SK-N-SH (cell line): ENCODE measurements around the gene FAM162A. TPM values are rescaled to one million over a fixed set of nuclear protein-coding genes. Genes with fewer than 3 reads are reported as not detected.

ENCODE experiments used
- CTCF ChIA-PET: fragments of 300-600, 350-600 bp; formaldehyde crosslinking; extraction: SDS; loops from one replicate; lab custom pipeline; 2021; lab: Yijun Ruan, JAX
- POLR2A ChIA-PET: fragments of 350-600 bp; sonication (Branson Sonifier 250); formaldehyde crosslinking; extraction: SDS; loops from one replicate; lab custom pipeline; 2020; ENCODE audit warnings: antibody characterized with exemption, inconsistent platforms; lab: Yijun Ruan, JAX
- DNase-seq: peaks from one replicate; pipeline ENCODE4 v3.0.0; 2012
- H2AFZ ChIP-seq: fragments of 200-600 bp; sonication (generic); 2 replicates; pipeline ENCODE4 v1.8.1; 2016; ENCODE audit warnings: antibody characterized with exemption, mild to moderate bottlenecking, low read depth
- H3F3A ChIP-seq: fragments of 200-600 bp; sonication (generic); replicated peaks from 2 replicates; pipeline ENCODE3; 2016; ENCODE audit warnings: antibody characterized with exemption, mild to moderate bottlenecking; ENCODE audit not compliant: insufficient read depth
- H3K27ac ChIP-seq, 2 experiments: fragments of 200-500 bp in 1 of 2; fragments of 200-600 bp in 1 of 2; sonication (Bioruptor generic) in 1 of 2; sonication (generic), shearing (Covaris generic) in 1 of 2; 2 replicates each; pipeline versions ENCODE4 v1.5.1 to v1.6.1; 2014 to 2016; ENCODE audit warnings: low read depth in 2 of 2, inconsistent platforms in 1 of 2, low read length in 1 of 2, mild to moderate bottlenecking in 1 of 2, mixed read lengths in 1 of 2
- H3K27me3 ChIP-seq: fragments of 200-600 bp; sonication (generic), shearing (Covaris generic); 2 replicates; pipeline ENCODE4 v1.6.1; 2016; ENCODE audit warnings: mixed run types; ENCODE audit not compliant: insufficient read depth
- H3K36me3 ChIP-seq, 2 experiments: fragments of 200-500 bp in 1 of 2; fragments of 200-600 bp in 1 of 2; sonication (Bioruptor generic) in 1 of 2; sonication (generic) in 1 of 2; replicated peaks in 1 of 2; 2 replicates each; pipeline versions ENCODE3 to v1.5.1; 2014 to 2016; ENCODE audit warnings: low read length in 1 of 2, mild to moderate bottlenecking in 1 of 2; ENCODE audit not compliant: insufficient read depth in 2 of 2, control insufficient read depth in 1 of 2
- H3K4me1 ChIP-seq, 2 experiments: fragments of 200-500 bp in 1 of 2; fragments of 200-600 bp in 1 of 2; sonication (Bioruptor generic) in 1 of 2; sonication (generic), shearing (Covaris generic) in 1 of 2; 2 replicates each; pipeline versions ENCODE4 v1.5.1 to v1.6.1; 2014 to 2016; ENCODE audit warnings: low read depth in 1 of 2, low read length in 1 of 2, mixed run types in 1 of 2; ENCODE audit not compliant: insufficient read depth in 2 of 2, control insufficient read depth in 1 of 2
- H3K4me2 ChIP-seq: fragments of 200-600 bp; sonication (generic), shearing (Covaris generic); 2 replicates; pipeline ENCODE4 v1.6.1; 2017; ENCODE audit warnings: mixed run types
- H3K4me3 ChIP-seq, 2 experiments: fragments of 200-500 bp in 1 of 2; fragments of 200-600 bp in 1 of 2; sonication (Bioruptor generic) in 1 of 2; sonication (generic), shearing (Covaris generic) in 1 of 2; 2 replicates each; pipeline versions ENCODE4 v1.5.1 to v1.8.1; 2014 to 2016; ENCODE audit warnings: low read depth in 2 of 2, inconsistent platforms in 1 of 2, low read length in 1 of 2, mild to moderate bottlenecking in 1 of 2, mixed read lengths in 1 of 2, moderate library complexity in 1 of 2
- H3K79me2 ChIP-seq: fragments of 200-600 bp; sonication (generic); 2 replicates; pipeline ENCODE4 v1.8.1; 2017; ENCODE audit warnings: mild to moderate bottlenecking; ENCODE audit not compliant: insufficient read depth
- H3K9ac ChIP-seq: fragments of 200-600 bp; sonication (generic); 2 replicates; pipeline ENCODE4 v1.6.1; 2017; ENCODE audit warnings: mixed run types
- H3K9me2 ChIP-seq: fragments of 200-600 bp; sonication (generic); 2 replicates; pipeline ENCODE4 v1.6.1; 2017; ENCODE audit warnings: mixed run types
- H3K9me3 ChIP-seq: fragments of 200-600 bp; sonication (generic); 2 replicates; pipeline ENCODE4 v1.6.1; 2017; ENCODE audit warnings: mixed run types, mild to moderate bottlenecking, moderate library complexity
- H4K20me1 ChIP-seq: fragments of 200-600 bp; sonication (generic); 2 replicates; pipeline ENCODE4 v1.6.1; 2017; ENCODE audit warnings: mild to moderate bottlenecking, mixed run types; ENCODE audit not compliant: insufficient read depth
- EZH2phosphoT487 ChIP-seq: fragments of 200-600 bp; sonication (generic); IDR thresholded peaks from 2 replicates; pipeline ENCODE4 v1.6.1; 2017; ENCODE audit warnings: low read depth, mixed run types, mild to moderate bottlenecking, antibody characterized with exemption, moderate library complexity, borderline replicate concordance
- FOSL2 ChIP-seq: IDR thresholded peaks from 2 replicates; pipeline ENCODE4 v1.4.0; 2012; ENCODE audit warnings: low read depth, mild to moderate bottlenecking, moderate library complexity, borderline replicate concordance
- GABPA ChIP-seq: IDR thresholded peaks from 2 replicates; pipeline ENCODE4 v1.4.0; 2012; ENCODE audit warnings: low read depth, mild to moderate bottlenecking
- MXI1 ChIP-seq: IDR thresholded peaks from 2 replicates; pipeline ENCODE4 v1.6.1; 2012; ENCODE audit warnings: mild to moderate bottlenecking, low read depth, low read length, improper control_type of control experiment
- NRF1 ChIP-seq: IDR thresholded peaks from 2 replicates; pipeline ENCODE4 v1.6.1; 2012; ENCODE audit warnings: low read depth, mild to moderate bottlenecking, low read length
- POLR2AphosphoS5 ChIP-seq: IDR thresholded peaks from 2 replicates; pipeline ENCODE4 v1.6.1; 2012; ENCODE audit warnings: low read depth, low read length
- RAD21 ChIP-seq: IDR thresholded peaks from 2 replicates; pipeline ENCODE4 v1.6.1; 2012; ENCODE audit warnings: mild to moderate bottlenecking, low read length
- SIN3A ChIP-seq: IDR thresholded peaks from 2 replicates; pipeline ENCODE4 v1.6.1; 2012; ENCODE audit warnings: low read depth, mild to moderate bottlenecking, low read length, moderate library complexity, borderline replicate concordance
- SMC3 ChIP-seq: IDR thresholded peaks from 2 replicates; pipeline ENCODE4 v1.6.1; 2012; ENCODE audit warnings: low read depth, low read length, improper control_type of control experiment
- TCF12 ChIP-seq: IDR thresholded peaks from 2 replicates; pipeline ENCODE4 v1.4.0; 2012
- TEAD4 ChIP-seq: IDR thresholded peaks from 2 replicates; pipeline ENCODE4 v1.4.0; 2012; ENCODE audit warnings: mild to moderate bottlenecking, borderline replicate concordance; ENCODE audit not compliant: insufficient read depth
- WGBS: methylation state at CpG from one replicate; pipeline ENCODE4 v1.1.6; 2017; ENCODE audit warnings: low lambda C conversion rate; 5-methylcytosine and 5-hydroxymethylcytosine counted together
- polyA plus RNA-seq, 3 experiments: library from polyadenylated mRNA; depleted of rRNA; stranded (reverse); fragments of >200 nt; gene quantifications; 2 replicates each; pipeline ENCODE4 v1.2.3, GENCODE V29; 2012
- TF ChIP-seq, protein P1 (sequence below): IDR thresholded peaks from 2 replicates; pipeline ENCODE4 v1.4.0; 2012; ENCODE audit warnings: low read depth, borderline replicate concordance

Gene FAM162A
- polyA plus RNA-seq, 1 of the 3 experiments (the other 2 are of a cell fraction) = 35.1 TPM

DNA sequence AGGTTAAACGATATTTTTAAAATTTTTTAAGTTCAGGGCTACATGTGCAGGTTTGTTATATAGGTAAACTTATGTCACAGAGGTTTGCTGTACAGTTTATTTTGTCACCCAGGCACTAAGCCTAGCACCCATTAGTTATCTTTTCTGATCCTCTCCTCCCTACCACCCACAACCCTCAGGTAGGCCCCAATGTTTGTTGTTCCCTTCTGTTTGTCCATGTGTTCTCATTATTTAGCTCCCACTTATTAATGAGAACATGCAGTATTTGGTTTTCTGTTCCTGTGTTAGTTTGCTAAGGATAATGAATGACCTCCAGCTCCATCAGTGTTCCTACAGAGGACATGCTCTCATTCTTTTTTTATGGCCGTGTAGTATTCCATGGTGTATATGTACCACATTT lies 14.9 kb downstream of the FAM162A start (continued):
- no peak for TF ChIP-seq NRF1
- TF ChIP-seq TEAD4 = no peak
- no peak for TF ChIP-seq GABPA
- TF ChIP-seq EZH2phosphoT487 = no peak
- no peak for TF ChIP-seq MXI1

DNA sequence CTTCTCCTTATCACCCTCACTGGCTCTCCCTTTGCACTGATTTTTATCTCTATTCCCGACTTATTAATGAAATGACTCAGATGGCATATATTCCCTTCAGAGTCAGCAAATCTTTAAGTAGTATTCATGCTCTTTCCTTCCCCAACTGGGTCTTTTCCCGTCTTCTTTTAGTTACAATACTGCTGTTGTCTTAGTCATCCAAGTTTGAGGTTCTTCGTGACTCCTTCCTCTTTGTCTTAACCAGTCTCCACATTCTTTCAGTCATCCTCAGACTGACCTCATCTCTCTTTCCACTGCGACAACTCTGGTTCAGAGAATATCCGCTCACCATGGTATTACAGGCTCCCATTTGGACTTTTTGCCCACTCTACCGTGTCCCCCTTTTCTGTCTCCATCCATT lies 19.5 kb downstream of the FAM162A start:
- H4K20me1 ChIP-seq = no peaks in the 10 kb centered on the region
- POLR2A ChIA-PET = no interaction called here
- peaks cover 12 to 27% of the 10 kb centered on the region in 2 experiments for H3K36me3 ChIP-seq
- no peaks in the 10 kb centered on the region for H3K9me2 ChIP-seq
- CTCF ChIA-PET = interaction anchor here (1.0 kb wide), 1 partner anchor 10 kb away, joined by 4 read pairs; no protein-coding TSS in a partner anchor
- H3K9me3 ChIP-seq = no peaks in the 10 kb centered on the region
- peak overlapping the region in 1 of 2 experiments; percentile 26; a peak in 2 of 4 replicates for H3K27ac ChIP-seq
- no peak overlapping the region for H3K4me2 ChIP-seq
- H3K27me3 ChIP-seq = no peaks in the 10 kb centered on the region
- no peaks in the 10 kb centered on the region for H3K79me2 ChIP-seq
- TF ChIP-seq, protein P1, sequence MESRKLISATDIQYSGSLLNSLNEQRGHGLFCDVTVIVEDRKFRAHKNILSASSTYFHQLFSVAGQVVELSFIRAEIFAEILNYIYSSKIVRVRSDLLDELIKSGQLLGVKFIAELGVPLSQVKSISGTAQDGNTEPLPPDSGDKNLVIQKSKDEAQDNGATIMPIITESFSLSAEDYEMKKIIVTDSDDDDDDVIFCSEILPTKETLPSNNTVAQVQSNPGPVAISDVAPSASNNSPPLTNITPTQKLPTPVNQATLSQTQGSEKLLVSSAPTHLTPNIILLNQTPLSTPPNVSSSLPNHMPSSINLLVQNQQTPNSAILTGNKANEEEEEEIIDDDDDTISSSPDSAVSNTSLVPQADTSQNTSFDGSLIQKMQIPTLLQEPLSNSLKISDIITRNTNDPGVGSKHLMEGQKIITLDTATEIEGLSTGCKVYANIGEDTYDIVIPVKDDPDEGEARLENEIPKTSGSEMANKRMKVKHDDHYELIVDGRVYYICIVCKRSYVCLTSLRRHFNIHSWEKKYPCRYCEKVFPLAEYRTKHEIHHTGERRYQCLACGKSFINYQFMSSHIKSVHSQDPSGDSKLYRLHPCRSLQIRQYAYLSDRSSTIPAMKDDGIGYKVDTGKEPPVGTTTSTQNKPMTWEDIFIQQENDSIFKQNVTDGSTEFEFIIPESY = no peak
- peak; percentile 32; the same call in 1 of the 2 replicates for TF ChIP-seq FOSL2
- TF ChIP-seq, all 33 proteins: peak for 1
- Histone ChIP-seq H3K9ac (no peak overlapping the region), H2AFZ (no peak overlapping the region), H3K4me3 (no peak overlapping the region), H3K4me1 (no peaks in the 10 kb centered on the region), H3F3A (peaks cover 15% of the 10 kb centered on the region)
- no peak for DNase-seq
- WGBS = 60% methylated on average over 6 of the region's 6 CpGs

DNA sequence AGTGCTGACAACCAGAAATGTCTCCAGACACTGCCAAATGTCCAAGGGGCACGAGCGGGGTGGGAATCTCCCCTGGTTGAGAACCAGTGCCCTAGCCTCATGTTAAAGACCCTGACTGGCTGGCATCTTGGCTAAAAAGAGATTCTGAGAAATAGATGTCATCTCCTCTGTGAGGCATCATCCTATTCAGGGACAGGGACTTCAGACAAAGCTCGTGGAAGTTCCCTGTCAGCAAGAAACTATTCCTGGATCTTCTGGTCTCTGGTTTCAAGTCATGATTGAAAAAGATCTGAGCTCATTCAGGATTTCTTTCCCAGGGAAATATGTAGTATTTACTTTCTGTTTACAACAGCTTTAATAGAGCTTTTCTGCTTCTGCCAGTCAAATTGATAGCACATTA lies 21.0 kb downstream of the FAM162A start:
- H2AFZ ChIP-seq = no peak overlapping the region
- no peak for TF ChIP-seq SIN3A
- TF ChIP-seq RAD21 = no peak
- no peak for TF ChIP-seq SMC3
- no peak for TF ChIP-seq POLR2AphosphoS5
- no peak for TF ChIP-seq EZH2phosphoT487
- no peak for TF ChIP-seq TCF12
- TF ChIP-seq, all 33 proteins: peak for 0
- no peak overlapping the region for H3K9ac ChIP-seq
- POLR2A ChIA-PET = no interaction called here
- H4K20me1 ChIP-seq = no peaks in the 10 kb centered on the region
- H3K4me3 ChIP-seq = no peak overlapping the region
- no peaks in the 10 kb centered on the region for H3K9me3 ChIP-seq
- H3K27ac ChIP-seq = no peak overlapping the region
- H3F3A ChIP-seq = peaks cover 17% of the 10 kb centered on the region
- H3K36me3 ChIP-seq = peaks cover 20 to 39% of the 10 kb centered on the region in 2 experiments
- H3K4me1 ChIP-seq = no peaks in the 10 kb centered on the region
- WGBS = 100% methylated on average over 1 of the region's 3 CpGs
- DNase-seq = no peak
- H3K79me2 ChIP-seq = no peaks in the 10 kb centered on the region
- no peaks in the 10 kb centered on the region for H3K27me3 ChIP-seq
- no peak overlapping the region for H3K4me2 ChIP-seq
- H3K9me2 ChIP-seq = no peaks in the 10 kb centered on the region
- CTCF ChIA-PET = interaction anchor here (1.2 to 1.7 kb wide), 3 partner anchors 11 to 21 kb away, joined by 4 to 6 read pairs (median 6); partner anchors contain the start of genes FAM162A and WDR5B
